Right lobe of liver (tissue), 4 donors: Measurements from ENCODE around the gene TAF8.

Experiments used
- CTCF ChIP-seq, 4 donors: fragments of 200-600 bp in 3 of 4; fragments of 450-650 bp in 1 of 4; IDR thresholded peaks; one replicate each; pipeline versions ENCODE4 v1.5.1 to v1.8.0; 2016 to 2022; ENCODE audit warnings: antibody characterized with exemption in 4 of 4, mild to moderate bottlenecking in 2 of 4
- POLR2A ChIP-seq: fragments of 450-650 bp; IDR thresholded peaks from one replicate; pipeline ENCODE4 v1.6.1; 2017; ENCODE audit warnings: antibody characterized with exemption, mild to moderate bottlenecking
- donor health status: DM: no; HTN: no; CAD: no.
- donor health status: DM: no; HTN: no; CAD: no.
- donor health status: DM: no; HTN: yes; CAD: no.

GRCh38 chr6:42038811-42039408 lies 11.4 kb upstream of the TAF8 start:
- TF ChIP-seq CTCF (IDR thresholded peaks at IDR 0.05): no peak
- no peak for TF ChIP-seq POLR2A
